ENCODE data around the gene RHNO1.

RHNO1 gene, protein sequence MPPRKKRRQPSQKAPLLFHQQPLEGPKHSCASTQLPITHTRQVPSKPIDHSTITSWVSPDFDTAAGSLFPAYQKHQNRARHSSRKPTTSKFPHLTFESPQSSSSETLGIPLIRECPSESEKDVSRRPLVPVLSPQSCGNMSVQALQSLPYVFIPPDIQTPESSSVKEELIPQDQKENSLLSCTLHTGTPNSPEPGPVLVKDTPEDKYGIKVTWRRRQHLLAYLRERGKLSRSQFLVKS

DNA sequence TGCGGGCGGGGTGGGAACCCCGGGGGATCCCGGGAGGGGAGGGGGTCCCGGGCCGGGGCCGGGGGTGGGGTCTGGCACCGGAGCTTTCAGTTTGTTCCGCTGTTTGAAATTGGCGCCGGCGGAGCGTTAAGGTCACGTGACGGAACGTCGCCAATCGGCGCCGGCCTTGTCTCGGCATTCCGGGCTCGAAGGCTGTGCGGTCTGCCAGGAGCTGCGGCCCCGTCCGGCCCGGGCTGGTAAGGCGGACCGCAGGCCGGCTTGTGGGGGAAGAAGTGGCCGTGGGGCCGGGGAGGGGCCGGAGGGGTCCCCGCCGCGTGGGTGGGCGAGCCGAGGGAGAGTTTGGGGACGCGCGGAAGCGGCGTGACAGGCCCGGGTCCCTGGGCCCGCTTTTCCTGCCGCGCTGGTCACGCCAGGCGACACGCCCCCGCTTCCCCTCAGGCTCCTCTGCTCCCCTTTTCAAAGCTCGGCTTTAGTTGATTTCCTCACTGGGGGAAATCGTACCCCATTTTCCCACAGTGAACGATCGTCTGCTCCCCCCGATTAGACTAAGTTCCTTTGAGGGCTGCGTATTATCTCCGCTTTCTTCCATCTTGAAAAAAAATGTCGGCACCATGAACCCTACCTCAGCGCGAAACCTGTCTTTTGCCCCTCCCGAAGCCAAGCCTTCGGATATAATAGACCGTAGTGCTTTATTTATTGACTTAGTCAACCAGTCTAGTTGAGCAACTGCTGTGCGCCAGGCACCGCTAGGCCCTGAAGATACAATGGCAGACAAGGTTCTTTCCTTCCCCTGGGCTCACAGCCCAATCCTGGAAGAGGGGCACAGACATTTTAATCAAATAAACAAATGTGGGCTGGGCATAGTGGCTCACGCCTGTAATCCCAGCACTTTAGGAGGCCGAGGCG lies at the start of gene RHNO1, which contains the start of gene FOXM1:
RHNO1 (plus strand) TSS at position 177 of the 906 bp plus-strand sequence. CDS start 8,144 bp downstream, outside the sequence.
FOXM1 (minus strand) TSS at position 128 of the 906 bp plus-strand sequence. CDS start 2,696 bp downstream, outside the sequence.
- peak within 1 kb of the TSS; percentile 98 for H3K9ac ChIP-seq (ENCODE audit: low read depth, low read length)
- H3K27ac ChIP-seq (ENCODE audit: low read depth, low read length) = peak within 1 kb of the TSS; percentile 95
- H3K36me3 ChIP-seq (ENCODE audit: control insufficient read depth, insufficient read depth, low read length) = peaks cover 45% of the 10 kb centered on the region
- no peaks in the 10 kb centered on the region for H3K27me3 ChIP-seq (ENCODE audit: control insufficient read depth, insufficient read depth, low read length)
- H3K4me3 ChIP-seq (ENCODE audit: low read depth, low read length) = peak within 1 kb of the TSS; percentile 100
- no peaks in the 10 kb centered on the region for H3K9me3 ChIP-seq (ENCODE audit: control insufficient read depth, insufficient read depth, low read length)
- H3K4me1 ChIP-seq (ENCODE audit: control insufficient read depth, insufficient read depth, low read length) = peaks cover 11% of the 10 kb centered on the region

DNA sequence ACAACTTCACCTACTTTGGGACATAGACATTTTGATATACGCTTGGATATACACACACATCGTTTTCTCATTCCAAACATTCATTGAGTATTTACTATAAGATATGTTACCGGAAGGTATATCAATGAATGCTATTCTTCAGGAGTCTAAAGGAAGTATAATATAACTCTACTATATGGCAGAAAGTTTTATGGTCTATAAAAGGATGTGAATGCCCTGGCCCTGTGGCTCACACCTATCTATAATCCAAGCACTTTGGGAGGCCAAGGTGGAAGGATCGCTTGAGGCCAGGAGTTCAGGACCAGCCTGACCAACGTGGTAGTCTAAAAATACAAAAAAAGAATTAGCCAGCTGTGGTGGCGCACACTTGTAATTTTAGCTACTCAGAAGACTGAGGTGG lies 47.7 kb upstream of the RHNO1 start:
- Histone ChIP-seq H3K4me1 (ENCODE audit: control insufficient read depth, insufficient read depth, low read length) (peaks cover 22% of the 10 kb centered on the region), H3K9ac (ENCODE audit: low read depth, low read length) (no peak overlapping the region), H3K36me3 (ENCODE audit: control insufficient read depth, insufficient read depth, low read length) (peaks cover 46% of the 10 kb centered on the region), H3K27ac (ENCODE audit: low read depth, low read length) (no peak overlapping the region), H3K4me3 (ENCODE audit: low read depth, low read length) (no peak overlapping the region), H3K27me3 (ENCODE audit: control insufficient read depth, insufficient read depth, low read length) (no peaks in the 10 kb centered on the region), H3K9me3 (ENCODE audit: control insufficient read depth, insufficient read depth, low read length) (no peaks in the 10 kb centered on the region)

DNA sequence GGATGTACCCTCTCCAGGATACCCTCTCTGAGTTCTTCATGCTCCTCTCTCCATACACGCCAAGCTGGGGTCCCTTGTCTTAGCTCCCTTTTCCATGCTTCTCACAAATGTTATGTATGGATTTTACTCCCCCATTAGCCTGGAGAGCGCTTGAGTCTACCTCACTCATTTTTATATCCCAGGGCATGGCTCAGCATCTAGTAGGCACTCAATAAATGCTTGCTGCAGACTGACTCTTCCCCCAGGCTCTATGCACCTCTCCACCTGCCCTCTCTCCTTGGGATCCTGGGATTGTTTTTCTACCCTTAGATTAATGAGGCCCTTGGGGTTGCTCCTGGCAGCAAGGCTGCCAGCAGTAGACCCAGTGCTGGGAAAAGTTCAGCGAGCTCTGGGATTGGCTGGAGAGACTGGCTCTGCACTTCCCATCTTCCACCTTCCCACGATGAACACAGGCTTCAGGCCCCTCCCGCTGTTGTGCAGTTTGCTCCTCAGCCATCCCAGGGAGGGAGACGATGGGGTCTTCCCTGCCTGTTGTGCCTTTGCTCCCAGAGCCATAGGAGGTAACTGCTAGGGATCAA lies 44.4 kb upstream of the RHNO1 start:
- Histone ChIP-seq H3K4me1 (ENCODE audit: control insufficient read depth, insufficient read depth, low read length) (peaks cover 17% of the 10 kb centered on the region), H3K36me3 (ENCODE audit: control insufficient read depth, insufficient read depth, low read length) (peaks cover 15% of the 10 kb centered on the region), H3K27ac (ENCODE audit: low read depth, low read length) (no peak overlapping the region), H3K9ac (ENCODE audit: low read depth, low read length) (no peak overlapping the region), H3K4me3 (ENCODE audit: low read depth, low read length) (no peak overlapping the region), H3K27me3 (ENCODE audit: control insufficient read depth, insufficient read depth, low read length) (no peaks in the 10 kb centered on the region), H3K9me3 (ENCODE audit: control insufficient read depth, insufficient read depth, low read length) (no peaks in the 10 kb centered on the region)

DNA sequence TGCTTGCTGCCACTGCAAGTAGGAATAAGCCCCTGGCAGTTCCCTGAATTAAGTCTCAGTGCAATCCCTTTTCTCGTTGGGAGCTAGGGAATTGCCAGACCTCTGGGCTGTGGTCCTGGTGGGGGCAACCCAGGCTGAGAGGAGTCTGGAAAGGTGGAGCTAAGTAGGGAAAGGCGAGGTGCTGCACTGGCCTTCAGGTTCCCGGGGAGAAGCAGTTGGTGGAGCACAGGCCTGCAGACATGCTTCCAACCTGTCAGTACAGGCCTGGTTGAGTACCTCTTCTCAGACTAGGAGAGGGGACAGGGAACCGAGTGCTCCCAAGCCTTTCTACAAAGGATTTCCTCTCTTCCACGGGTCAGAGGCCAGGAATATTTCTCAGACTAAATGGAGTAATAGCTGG lies 43.7 kb upstream of the RHNO1 start:
- peaks cover 8% of the 10 kb centered on the region for H3K36me3 ChIP-seq (ENCODE audit: control insufficient read depth, insufficient read depth, low read length)
- no peak overlapping the region for H3K9ac ChIP-seq (ENCODE audit: low read depth, low read length)
- peaks cover 17% of the 10 kb centered on the region for H3K4me1 ChIP-seq (ENCODE audit: control insufficient read depth, insufficient read depth, low read length)
- H3K27ac ChIP-seq (ENCODE audit: low read depth, low read length) = no peak overlapping the region
- H3K27me3 ChIP-seq (ENCODE audit: control insufficient read depth, insufficient read depth, low read length) = no peaks in the 10 kb centered on the region
- H3K4me3 ChIP-seq (ENCODE audit: low read depth, low read length) = no peak overlapping the region
- H3K9me3 ChIP-seq (ENCODE audit: control insufficient read depth, insufficient read depth, low read length) = no peaks in the 10 kb centered on the region

DNA sequence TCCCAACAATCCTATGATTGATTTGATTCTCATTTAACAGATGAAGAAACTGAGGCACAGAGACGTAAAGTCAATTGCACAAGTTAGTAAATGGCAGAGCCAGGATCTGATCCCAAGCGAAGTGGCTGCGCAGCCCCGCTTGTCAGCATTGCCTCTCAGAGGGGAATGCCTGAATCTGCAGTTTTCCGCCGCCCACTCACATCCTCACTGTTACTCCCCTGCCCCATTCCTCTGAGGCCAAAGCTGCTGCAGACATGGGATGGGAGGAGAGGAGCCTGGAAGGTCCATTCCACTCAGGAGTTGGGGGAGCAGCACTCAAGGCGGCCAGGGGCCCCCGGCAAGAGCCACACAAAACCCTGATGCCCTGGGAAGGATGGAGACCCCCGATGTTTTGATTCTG lies 43.2 kb upstream of the RHNO1 start:
- no peak overlapping the region for H3K9ac ChIP-seq (ENCODE audit: low read depth, low read length)

DNA sequence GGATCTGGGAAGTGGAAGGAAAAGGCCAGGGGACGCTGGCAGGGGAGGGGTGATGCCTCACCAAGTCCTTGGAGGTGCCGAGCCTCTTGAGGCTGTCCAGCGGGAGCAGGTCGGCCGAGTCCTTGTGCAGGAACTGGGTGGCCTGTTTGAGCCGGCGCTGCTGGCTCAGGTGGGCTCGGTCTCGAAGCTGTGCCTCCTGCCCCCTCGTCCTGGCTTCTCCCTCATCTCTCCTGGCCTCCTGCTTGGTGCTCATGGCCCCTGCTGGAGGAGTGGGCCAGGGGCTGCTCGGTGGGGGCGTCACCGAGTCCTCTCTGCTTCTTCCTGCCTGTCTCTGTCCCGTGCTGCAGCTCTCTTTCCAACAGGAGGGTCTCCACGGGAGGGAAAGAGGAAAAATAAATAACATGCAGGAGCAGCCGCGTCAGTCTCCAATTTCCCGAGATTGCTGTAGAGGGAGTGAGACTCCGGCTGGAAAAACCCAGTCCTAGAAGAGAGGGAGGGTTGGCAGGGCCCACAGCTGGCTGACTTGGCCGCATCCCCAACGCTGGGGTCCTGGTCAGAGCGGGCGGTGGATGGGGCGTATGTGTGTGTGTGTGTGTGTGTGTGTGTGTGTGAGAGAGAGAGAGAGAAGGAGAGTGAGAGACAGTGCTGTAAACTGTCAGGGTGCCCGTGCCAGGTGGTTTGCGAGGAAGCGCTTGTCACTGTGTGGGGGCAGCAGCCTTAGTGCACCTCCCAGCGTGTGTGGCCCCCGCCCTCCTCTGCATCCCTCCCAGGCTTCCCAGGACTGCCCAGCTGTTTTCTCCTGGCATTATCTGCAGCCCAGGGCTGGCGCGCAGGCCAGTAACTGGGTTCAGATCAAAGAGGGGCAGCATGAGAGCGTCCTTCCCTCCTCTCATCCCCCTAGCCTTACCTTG lies 42.2 kb upstream of the RHNO1 start, which contains the start of gene NRIP2:
NRIP2 (minus strand) TSS at position 455 of the 911 bp plus-strand sequence; CDS start at position 403, 52 bp downstream.
- no peak within 1 kb of the TSS for H3K9ac ChIP-seq (ENCODE audit: low read depth, low read length)
- peak within 1 kb of the TSS; percentile 28; the same call in 1 of the 2 replicates for H3K4me3 ChIP-seq (ENCODE audit: low read depth, low read length)
- no peaks in the 10 kb centered on the region for H3K9me3 ChIP-seq (ENCODE audit: control insufficient read depth, insufficient read depth, low read length)
- no peaks in the 10 kb centered on the region for H3K27me3 ChIP-seq (ENCODE audit: control insufficient read depth, insufficient read depth, low read length)
- H3K4me1 ChIP-seq (ENCODE audit: control insufficient read depth, insufficient read depth, low read length) = peaks cover 17% of the 10 kb centered on the region
- H3K27ac ChIP-seq (ENCODE audit: low read depth, low read length) = no peak within 1 kb of the TSS
- no peaks in the 10 kb centered on the region; the same call in none of the 2 replicates for H3K36me3 ChIP-seq (ENCODE audit: control insufficient read depth, insufficient read depth, low read length)

More for the DNA sequence above, 43.2 kb upstream of the RHNO1 start:
- no peak overlapping the region for H3K27ac ChIP-seq (ENCODE audit: low read depth, low read length)
- no peaks in the 10 kb centered on the region for H3K27me3 ChIP-seq (ENCODE audit: control insufficient read depth, insufficient read depth, low read length)
- H3K36me3 ChIP-seq (ENCODE audit: control insufficient read depth, insufficient read depth, low read length) = peaks cover 6% of the 10 kb centered on the region
- no peak overlapping the region for H3K4me3 ChIP-seq (ENCODE audit: low read depth, low read length)
- no peaks in the 10 kb centered on the region for H3K9me3 ChIP-seq (ENCODE audit: control insufficient read depth, insufficient read depth, low read length)
- peaks cover 17% of the 10 kb centered on the region for H3K4me1 ChIP-seq (ENCODE audit: control insufficient read depth, insufficient read depth, low read length)

DNA sequence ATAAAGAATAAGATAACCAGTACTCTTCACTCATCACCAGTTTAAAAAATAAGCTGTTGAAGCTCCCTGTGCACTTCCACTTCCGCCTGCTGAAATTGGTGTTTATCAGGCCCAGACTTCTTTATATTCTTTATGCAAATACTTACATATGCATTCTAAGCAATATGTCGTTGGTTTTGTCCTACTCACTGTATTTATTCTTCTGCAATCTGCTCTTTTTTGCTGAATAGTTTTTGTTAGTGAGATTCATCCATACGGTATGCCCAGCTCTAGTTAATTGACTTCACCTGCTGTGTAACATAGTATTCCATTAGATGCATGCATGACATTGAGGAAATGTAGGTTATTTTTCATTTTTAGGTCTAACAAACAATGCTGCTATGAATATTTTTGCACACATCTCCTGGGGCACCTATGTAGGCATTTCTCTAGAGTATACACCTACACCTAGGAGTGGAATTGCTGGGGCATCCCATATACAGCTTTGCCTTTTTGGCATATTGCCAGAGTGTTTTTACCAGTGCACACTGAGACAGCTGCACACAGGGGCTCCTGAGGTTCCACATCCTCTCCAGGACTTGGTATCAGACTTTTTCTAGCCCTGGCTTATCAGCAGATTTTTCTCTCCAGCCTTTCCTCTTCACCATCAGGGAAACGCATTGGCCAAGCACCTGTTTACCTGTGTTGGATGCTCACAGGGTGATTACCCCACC lies 41.2 kb upstream of the RHNO1 start:
- Histone ChIP-seq H3K36me3 (ENCODE audit: control insufficient read depth, insufficient read depth, low read length) (no peaks in the 10 kb centered on the region; the same call in 1 of the 2 replicates), H3K27ac (ENCODE audit: low read depth, low read length) (no peak overlapping the region), H3K9ac (ENCODE audit: low read depth, low read length) (no peak overlapping the region), H3K9me3 (ENCODE audit: control insufficient read depth, insufficient read depth, low read length) (no peaks in the 10 kb centered on the region), H3K4me1 (ENCODE audit: control insufficient read depth, insufficient read depth, low read length) (peaks cover 17% of the 10 kb centered on the region), H3K4me3 (ENCODE audit: low read depth, low read length) (no peak overlapping the region), H3K27me3 (ENCODE audit: control insufficient read depth, insufficient read depth, low read length) (no peaks in the 10 kb centered on the region)

DNA sequence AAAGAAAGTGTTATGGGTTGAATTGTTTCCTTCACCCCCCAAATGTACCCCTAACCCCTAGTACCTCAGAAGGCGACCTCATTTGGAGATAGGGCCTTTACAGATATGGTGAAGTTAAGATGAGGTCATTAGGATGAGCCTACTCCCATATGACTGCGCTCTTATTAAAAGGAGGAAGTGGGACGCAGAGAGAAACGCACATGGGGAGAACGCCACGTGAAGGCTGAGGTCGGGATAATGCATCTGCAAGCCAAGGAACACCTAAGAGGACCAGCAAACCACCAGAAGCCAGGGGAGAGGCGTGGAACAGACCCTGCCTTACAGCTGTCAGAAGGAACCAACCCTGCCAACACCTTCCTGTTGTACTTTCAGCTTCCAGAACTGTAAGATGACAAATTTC lies 40.4 kb upstream of the RHNO1 start:
- no peaks in the 10 kb centered on the region for H3K9me3 ChIP-seq (ENCODE audit: control insufficient read depth, insufficient read depth, low read length)
- H3K9ac ChIP-seq (ENCODE audit: low read depth, low read length) = no peak overlapping the region
- H3K4me3 ChIP-seq (ENCODE audit: low read depth, low read length) = no peak overlapping the region
- no peak overlapping the region for H3K27ac ChIP-seq (ENCODE audit: low read depth, low read length)
- no peaks in the 10 kb centered on the region for H3K27me3 ChIP-seq (ENCODE audit: control insufficient read depth, insufficient read depth, low read length)
- H3K4me1 ChIP-seq (ENCODE audit: control insufficient read depth, insufficient read depth, low read length) = peaks cover 17% of the 10 kb centered on the region
- no peaks in the 10 kb centered on the region; the same call in 1 of the 2 replicates for H3K36me3 ChIP-seq (ENCODE audit: control insufficient read depth, insufficient read depth, low read length)

DNA sequence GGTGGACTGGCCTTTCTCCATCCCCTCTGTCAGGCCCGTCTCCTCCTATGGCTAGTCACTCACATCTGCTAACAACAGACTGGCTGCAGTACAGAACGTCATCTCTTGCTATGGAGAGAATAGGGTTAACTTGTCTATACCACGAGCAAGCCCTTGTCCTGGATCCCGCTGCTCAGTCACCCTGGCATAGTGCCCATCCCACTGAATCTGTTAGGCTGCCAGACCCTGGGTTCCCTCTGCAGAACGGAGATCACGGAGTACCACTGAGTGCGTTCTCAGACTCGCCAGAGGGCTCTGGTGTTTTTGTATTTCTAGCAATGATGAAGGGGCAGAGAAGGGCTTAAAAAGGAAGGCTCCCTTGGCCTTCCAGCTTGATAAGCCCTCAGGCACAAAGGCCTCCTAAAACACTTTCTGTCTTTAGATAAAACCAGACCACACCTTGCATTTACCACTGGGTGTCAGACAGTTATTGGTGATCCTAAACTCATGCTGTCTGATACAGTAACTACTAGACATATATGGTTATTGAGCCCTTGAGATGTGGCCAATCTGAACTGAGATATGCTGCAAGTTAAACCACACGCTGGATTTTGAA lies 35.9 kb upstream of the RHNO1 start:
- Histone ChIP-seq H3K36me3 (ENCODE audit: control insufficient read depth, insufficient read depth, low read length) (no peaks in the 10 kb centered on the region; the same call in 1 of the 2 replicates), H3K27ac (ENCODE audit: low read depth, low read length) (no peak overlapping the region), H3K4me3 (ENCODE audit: low read depth, low read length) (no peak overlapping the region), H3K4me1 (ENCODE audit: control insufficient read depth, insufficient read depth, low read length) (peaks cover 7% of the 10 kb centered on the region; the same call in 1 of the 2 replicates), H3K27me3 (ENCODE audit: control insufficient read depth, insufficient read depth, low read length) (no peaks in the 10 kb centered on the region), H3K9ac (ENCODE audit: low read depth, low read length) (no peak overlapping the region), H3K9me3 (ENCODE audit: control insufficient read depth, insufficient read depth, low read length) (no peaks in the 10 kb centered on the region)

Data from HUES48 (cell line).